ENCODE results near the gene PPP2R2C.

Gene PPP2R2C

DNA sequence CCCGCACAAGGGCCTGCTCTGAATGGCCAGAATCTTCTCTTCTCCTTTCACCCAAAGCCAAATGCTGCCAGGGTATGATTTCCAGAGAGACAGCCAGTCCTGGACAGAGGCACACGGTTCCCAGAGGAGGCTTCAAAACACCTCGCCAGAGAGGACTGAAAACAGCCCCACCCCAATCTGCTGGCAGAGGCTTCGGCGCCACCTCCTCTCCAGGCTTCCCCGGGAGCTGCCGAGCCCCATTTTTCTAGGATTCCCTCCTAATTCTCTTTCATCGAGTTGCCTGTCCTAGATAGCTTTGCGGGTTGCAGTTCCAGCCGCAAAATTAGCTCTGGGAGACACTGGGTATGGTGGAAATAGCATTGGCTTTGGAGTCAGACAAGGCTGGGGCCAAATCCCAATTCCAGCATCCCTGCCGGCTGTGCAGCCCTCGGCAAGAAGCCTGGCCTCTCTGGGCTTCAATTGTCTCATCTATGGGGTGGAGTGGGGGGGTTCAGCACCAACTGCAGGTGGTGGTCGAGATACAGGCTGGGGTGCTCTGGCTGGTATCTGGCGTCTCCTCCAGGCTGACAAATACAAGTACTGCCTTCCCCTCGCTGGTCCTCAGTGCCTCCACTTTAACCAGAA is 22.6 kb downstream of the PPP2R2C start:
- DNase-seq (ENCODE audit: low read depth, low spot score): no peak

DNA sequence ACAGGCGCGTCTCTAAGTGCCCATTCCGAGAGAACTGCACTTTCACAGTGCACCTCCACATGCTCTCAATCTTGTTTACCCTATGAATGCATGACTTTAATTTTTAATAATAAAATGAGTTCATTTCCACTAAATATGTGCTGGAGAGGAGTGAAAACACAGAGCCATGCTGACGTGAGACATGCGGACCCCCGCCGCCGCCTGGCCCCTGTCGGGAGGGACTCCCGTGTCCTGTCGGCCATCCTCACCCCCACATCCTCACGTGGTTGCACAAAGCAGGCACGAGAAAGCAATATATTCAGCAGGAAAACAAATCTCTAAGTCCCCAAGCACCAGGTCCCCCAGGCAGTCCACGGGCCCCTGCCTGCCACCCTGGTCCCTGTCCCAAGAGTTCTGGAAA is 23.1 kb downstream of the PPP2R2C start:
- no peak for DNase-seq (ENCODE audit: low read depth, low spot score)

DNA sequence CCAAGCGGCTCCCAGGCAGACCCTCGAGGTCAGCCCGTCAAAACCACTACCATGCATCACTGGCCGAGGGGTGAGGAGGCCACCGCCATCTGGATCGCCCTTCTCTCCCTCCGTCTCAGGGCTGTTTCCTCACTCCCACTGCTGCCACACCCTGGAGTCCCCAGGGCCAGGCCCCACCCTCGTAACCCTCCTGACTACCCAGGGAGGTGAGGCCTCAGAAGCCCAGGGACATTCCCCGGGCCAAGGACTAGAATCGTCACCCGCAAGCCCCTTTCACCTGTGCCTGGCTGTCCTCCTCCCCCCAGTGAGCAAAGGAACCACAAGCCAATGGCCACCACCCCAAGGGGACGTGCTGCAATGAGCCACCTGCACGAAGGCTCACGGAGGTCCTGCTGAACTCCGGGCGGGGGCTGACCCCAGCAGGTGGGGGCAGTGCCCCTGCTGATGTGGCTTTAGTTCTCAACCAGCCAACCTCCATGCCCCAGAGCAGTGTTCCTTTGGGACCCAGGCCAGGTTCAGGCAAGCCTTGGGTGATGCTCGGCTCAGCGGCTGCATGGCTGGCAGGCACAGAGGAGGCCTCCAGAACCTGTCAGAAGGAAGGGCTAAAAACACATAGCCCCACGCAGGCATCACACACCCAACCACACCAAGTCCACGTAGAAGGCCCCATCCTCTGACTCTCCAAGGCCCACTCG is 23.8 kb downstream of the PPP2R2C start:
- no peak for DNase-seq (ENCODE audit: low read depth, low spot score)

DNA sequence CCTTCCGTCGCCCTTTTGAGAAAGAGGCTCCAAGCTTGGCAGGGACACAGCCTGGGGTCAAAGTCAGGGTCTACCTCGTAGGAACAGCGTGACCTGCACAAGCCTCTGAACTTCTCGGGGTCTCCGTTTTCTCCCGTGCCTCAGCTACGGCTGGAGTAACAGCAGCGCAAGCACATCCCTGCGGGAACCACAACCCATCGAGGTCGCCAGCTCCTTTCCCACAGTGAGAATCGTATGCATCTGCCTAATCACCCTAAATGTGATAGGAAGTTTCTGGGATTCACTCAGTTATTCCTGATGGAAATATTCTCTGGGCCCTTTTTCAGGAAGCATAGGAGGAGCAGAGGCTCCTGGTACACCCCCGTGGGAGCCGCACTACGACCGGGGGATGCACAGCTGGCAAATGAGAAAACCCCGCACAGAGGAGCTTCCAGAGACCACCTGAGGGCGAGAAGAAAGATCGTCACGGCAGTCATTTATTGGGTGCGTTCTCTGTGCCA is 24.7 kb downstream of the PPP2R2C start:
- DNase-seq (ENCODE audit: low read depth, low spot score): no peak

DNA sequence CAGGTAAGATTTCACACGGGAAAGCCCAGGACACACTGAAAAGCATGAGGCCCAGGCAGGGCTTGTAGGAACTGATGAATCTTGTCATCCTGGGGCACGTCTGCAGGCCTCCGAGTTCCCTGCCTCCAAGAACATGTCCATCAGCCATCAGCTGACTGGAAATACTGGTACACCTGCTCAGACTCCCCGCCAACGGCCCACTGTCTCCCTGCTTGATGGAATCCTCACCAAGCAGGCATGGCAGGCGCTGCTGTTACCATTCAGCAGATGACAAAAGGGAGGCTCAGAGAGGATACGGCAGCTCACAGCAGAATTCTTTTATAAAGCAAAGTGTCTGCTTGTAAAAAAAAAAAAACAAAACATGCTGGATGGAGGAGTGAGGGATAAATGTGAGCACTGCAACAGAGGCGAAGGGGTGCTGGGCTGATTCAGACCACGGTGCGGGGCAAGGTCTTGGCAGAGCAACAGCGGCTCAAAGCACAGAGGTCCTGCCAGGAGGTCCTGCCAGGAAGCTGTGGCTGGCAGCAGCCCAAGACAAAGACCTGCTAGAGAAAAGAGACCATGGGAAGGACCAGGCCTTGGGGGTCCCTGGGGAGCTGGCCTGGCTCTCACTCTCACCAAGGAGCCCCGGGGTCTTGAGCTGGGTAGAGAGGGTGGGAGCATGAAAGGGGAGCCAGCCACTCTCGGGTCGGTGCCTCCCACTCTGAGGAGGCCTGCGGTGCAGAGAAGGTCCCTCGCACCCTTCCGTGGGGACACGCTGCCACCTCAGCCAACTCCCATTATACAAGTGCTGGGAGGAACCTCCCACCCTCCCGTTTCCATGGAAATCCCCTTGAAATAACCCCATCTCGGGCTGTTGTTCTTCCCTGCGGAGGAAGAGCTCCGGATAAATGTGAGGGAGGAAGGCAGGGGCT is 25.6 kb downstream of the PPP2R2C start:
- no peak for DNase-seq (ENCODE audit: low read depth, low spot score)

DNA sequence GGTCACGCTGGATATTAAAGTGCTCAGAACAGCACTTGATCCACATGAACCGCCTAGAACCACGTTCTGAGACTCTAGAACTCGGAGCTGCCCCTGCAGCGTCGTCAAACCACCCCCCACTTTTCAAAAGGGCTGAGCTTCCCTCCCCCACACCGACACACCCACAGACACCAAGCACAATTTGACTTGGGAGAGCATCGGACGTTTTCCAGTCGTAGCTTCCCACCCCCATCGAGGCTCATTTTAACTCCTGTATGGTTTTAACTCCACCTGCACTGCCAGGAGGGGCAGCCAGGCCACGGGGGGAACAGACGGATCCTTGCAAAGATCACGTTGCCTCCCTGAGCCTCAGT is 26.3 kb downstream of the PPP2R2C start:
- DNase-seq (ENCODE audit: low read depth, low spot score): no peak

DNA sequence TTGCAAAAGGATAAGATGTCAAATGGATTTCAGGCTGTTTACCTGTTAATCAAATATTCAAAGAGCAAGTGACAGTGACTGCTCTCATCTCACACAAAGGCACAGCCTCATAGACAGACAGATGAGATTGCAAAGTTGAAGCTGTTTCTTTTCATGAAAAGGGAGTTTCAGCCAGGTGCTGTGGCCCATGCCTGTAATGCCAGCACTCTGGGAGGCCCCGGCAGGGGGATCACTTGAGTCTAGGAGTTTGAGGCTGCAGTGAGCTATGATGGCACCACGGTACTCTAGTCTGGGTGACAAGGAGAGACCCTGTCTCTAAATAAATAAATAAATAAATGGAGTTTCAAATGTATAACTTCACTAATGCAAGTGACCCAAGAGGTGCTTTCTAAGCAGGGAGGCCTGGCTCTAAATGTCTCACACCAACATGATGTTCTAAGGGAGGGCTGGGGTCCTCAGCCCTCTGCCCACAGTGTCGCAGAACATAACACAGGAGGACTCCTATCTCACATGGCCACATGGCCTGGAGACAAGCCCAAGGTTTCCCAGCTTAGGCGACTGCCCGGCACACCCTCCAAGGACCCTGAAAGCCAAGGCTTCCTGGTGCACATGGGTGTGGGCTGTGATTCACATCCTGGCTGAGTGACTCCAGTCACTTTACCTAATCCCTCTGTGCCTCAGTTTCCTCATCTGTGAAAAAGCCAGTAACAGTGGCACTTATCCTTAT is 26.8 kb downstream of the PPP2R2C start:
- no peak for DNase-seq (ENCODE audit: low read depth, low spot score)

DNA sequence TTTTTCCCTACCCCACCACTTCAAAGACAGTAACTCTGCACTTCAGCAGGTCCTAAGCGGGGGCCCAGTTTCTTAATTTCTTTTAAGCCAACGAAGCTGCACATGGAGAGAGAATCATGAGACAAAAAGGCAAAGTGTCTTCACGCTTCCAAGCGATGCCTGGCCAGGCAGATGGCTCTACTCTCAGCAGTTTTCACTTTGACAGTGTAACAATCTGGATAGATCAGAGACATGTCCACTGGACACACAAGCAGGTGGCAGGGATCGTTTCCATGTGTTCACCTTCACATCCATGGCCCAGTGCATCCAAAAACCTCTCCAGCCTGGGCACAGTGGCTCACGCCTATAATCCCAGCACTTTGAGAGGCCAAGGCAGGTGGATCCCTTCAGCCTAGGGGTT is 27.8 kb downstream of the PPP2R2C start:
- DNase-seq (ENCODE audit: low read depth, low spot score): no peak

DNA sequence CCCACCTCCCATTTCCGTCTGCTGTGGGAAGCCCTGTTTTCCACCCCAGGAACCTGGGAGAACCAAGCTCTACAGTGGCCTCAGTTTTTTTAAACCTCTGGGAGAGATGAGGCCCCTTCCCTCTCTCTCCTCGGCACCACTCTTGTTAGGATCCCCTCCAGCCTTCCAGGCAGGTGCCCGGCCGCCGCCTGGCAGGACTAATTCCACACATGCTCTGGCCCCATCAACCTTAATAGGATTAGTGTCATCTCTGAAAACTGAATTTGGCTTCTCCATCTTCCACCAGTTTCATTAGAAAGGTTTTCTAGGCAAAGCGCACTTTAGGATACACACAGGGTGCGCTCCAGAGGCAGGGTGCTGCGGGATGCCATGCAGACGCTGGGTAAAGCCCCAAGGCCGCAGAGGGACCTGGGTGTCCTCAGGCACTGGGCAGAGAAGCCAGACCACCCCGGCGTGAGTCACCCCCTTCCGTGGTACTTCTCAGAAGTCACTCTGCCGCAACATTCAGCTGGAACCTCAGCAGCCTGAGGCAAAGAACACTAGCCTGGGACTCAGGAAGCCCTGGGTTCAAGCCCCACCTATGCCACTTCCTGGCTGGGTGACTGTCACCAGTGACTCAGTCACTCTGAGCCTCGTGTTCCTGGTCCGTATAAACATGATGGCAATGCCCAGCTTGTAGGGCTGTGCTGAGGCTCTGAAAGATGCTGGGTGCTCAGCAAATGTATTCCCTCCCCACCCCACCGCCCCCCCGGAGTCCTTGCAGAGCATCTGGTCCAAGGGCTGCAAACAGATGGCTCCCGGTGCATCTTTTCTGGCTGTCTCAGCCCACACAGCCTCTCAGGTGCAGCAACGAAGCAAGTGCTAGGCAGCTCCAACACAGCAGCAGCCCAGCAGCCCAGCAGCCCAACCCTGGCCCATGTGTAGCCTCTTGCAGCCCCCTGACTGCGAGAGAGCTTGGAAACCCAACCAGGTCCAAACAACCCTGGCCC is 29.1 kb downstream of the PPP2R2C start:
- no peak for DNase-seq (ENCODE audit: low read depth, low spot score)

DNA sequence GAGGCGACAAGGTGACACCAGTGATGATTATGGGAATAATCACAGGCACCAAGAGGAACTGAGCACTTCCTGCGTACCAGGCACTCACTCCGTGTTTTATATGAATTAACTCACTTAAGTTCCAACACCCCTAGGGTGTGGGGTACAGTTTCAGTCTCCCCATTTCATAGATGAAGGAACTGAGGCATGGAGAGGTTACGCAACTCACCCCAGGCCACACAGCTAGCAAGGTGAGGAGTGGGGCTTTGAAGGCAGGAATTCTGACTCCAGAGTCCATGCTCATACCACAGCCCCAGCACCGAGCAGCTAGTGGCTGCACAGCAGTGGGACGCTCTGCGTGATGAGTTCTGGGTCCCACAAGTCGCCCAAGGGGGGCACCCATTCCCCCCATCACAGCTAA is 29.9 kb downstream of the PPP2R2C start:
- no peak for DNase-seq (ENCODE audit: low read depth, low spot score)

DNA sequence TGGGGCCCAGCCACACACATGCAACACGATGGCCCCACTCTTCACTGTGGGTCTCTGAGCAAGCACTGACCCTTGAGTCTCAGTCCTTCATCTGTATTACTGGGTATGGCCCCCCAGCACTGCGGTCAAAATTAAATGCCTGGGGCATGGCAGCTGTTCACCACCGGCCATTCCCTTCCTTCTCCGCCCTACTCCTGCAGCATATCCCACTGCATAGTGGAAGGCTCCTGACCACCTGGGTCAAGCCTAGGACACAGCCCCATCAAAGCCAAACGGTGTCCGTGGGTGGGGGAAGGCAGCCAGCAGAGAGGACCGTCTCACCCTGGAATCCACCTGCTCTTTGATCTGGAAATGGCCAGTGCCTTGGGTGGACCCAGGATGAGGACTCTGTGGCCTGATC is 30.7 kb downstream of the PPP2R2C start:
- no peak for DNase-seq (ENCODE audit: low read depth, low spot score)

DNA sequence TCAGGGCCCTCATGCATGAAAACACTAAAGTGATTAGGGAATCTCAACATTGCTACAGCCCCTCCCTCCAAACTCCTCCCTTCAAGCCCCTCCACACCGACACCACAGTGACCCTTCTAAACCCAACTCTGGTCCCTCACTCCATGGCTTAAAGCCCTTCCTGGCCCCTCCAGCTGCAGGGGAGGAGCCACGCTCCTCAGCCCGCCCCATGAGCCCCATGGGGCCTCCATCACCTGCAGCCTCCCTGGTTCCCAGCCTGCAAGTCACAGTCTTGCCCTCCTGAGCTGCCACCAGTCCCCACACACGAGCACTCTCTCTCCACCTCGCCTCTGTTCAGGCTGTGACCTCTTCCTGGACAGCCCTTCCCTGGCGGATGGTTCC is 31.2 kb downstream of the PPP2R2C start:
- DNase-seq (ENCODE audit: low read depth, low spot score): no peak

DNA sequence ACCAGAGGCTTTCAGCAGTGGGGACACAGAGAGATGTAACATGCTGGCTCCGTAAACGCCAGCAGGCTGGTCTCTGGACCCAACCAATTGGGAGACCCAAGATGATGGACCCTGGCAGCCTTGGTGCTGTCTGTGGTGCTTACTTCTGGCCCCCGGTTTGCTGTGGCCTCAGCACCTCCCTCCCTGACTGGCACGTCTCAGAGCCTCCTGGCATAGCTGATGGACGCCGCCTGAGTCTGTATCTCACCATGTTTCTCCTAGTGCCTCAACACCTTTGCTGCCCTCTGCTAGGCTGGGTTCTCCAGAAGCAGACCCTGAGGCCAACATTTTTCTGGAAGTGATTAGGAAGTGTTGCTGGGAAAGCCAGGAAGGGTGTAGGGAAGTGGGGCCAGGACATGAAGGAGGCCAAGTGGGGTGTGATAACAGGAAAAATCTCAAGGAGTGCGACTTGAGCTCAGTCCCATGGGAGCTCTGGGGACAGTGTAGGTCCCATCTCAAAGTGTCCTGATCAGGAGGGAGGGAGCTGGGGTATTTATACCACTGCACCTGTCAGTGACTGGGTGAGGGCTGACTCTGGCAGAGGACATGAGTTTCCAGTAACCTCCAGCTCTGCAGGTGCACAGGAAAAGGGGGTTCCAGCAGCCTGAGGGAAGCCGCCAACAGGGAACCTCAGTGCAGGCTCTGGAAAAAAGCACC is 31.8 kb downstream of the PPP2R2C start:
- no peak for DNase-seq (ENCODE audit: low read depth, low spot score)

DNA sequence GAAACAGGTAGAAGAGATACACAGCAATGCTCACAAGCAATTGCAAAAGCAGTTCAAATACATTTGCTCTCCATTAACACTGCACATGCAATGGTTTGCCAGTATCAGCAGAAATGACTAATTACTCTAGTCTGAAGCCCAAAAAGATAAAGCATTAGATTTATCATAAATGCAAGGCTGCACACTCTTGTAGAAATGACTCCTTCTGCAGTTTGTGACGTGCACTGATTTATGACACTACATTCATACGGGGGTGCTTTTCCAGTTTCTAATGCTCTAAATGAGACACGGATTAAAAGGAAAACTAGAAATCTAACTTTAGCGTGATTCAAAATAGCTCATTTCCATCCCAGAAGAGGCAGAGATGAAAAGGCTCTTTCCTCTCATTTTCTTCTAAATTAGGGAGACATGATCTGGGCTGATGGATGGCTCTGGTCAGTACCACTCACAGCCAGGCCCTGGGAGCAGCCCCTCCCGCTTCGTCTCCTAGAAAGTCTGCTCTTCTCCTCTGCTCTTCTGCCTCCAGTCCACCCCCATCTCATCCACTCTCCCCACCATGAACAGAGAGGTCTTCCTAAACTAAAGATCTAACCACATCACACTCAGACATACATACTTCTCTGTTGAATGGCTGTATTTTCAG is 33.2 kb downstream of the PPP2R2C start:
- DNase-seq (ENCODE audit: low read depth, low spot score): no peak

DNA sequence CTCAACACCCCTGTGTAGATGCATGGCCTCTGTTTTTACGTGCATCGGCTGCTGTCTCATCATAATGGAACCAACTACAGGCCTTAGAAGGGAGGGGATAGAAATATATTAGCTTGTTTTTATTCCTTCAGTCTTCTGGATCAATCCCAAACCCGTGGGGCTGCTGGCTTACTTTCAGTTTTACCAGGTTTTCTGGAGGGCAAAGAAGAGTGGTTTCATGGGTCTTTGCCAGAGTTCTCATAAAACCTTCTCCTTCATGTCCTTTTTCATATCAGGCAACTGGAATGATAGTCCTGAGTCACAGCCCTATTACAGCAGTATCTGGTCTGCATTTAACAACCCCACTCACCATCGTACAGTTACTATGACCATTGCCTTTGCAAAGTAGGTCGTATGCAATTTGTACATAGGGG is 34.6 kb downstream of the PPP2R2C start:
- no peak for DNase-seq (ENCODE audit: low read depth, low spot score)

DNA sequence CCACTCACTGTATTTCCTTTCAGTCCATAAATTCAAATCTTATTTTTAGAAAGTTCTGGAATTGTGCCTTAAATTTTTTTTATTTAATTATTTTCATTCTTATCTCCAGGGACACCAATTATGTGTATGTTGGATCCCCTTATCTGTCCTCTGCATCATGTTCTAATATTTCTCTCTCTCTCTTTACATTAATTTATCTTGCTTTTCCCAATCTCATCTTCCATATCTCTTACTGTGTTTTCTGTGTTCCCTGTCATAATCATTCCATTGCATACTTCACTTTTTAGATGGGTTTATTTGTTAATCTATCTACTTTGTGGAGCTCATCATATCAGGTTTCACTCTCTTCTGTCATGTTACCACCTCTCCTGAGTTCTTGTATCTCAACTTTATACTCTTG is 37.4 kb downstream of the PPP2R2C start:
- DNase-seq (ENCODE audit: low read depth, low spot score): no peak

DNA sequence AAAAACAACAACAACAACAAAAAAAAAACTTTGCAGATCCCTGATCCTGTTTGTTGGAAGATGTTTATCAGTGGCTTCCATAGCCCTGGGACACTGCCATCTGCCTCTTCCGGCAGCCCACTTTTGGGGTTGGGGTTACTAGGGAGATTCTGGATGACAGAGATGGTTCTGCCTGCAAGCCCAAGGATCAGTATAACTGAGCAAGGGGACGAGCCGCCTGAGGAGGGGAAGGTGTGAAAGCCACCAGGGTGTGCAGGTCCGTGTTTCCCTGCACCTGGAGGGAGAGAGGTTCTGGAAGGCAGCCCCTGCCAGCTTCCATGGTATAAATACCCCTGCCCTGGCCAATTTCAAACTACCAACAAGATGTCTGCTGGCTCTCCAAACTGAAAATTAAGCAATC is 41.5 kb downstream of the PPP2R2C start:
- DNase-seq (ENCODE audit: low read depth, low spot score): no peak

DNA sequence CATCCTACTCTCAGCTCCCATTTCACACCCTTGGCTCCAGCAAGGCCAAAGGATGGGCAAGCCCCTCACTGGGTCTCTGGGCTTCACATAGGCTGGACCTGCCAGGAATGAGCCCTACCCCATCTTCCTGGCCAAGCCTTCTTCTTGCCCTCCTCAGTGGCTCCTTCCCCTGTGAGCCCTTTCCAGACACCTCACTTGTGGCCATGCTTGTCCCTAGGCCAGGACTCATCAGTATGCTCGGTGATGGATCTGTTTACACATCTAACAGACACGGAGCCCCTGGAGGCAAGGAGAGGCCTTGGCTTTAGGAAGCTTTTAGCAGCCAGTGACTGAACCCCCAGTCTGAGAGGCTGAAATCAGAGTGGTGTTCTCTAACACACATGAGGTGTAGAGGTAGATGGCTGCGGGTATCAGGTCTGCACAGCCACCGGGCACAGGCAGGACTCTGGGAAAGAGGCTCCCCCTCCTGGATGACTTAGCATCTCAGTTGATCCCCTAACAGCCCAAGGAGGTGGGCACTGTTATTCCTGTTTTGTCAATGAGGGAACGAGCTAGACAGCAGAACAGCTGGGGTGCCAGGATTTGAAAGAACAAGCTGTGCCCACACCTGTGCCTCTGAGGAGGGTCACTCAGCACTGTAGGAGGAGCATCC is 44.8 kb downstream of the PPP2R2C start:
- no peak for DNase-seq (ENCODE audit: low read depth, low spot score)

Data from iPS DF 19.7 (cell line).